ENCODE measurements around the gene LRP10.
A peak's percentile ranks its signal among the peaks of the same experiment; 100 is the strongest.

The LRP10 gene

DNA sequence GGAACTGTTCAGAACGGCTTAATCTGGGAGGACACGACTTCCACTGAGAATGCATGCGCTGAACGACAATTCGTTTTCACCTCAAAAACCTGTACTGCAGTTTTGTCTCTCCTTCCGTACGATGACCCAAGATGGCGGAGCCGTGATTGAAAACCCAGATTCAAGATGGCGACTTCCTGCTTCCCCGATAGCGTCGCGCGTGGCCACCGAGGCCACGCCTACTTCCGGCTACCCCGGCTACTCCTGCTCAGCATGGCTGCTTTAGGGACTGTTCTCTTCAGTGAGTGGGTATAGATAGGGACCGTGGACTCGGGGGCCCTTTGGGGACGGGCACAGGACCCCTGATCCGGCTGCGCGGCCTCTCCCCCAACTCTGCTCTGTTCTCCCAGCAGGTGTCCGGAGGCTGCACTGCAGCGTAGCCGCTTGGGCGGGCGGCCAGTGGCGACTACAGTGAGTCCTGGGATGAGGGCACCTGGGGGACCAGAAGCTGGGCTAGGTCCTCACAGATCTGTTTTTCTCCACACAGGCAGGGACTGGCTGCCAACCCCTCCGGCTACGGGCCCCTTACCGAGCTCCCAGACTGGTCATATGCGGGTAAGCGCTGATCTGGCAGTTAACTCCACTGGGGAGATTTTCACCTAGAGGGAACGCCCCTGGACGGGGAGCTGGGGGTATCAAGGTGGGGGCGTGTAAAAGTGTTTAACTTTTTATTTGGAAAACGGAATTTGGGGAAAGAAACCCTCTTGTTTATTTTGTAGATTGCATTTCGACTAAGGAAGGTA is 41.7 kb upstream of the LRP10 start, which contains the start of gene MRPL52:
Gene MRPL52, plus strand, starts transcription at position 227 of the 782 bp plus-strand sequence. Its CDS starts 26 bp downstream, at position 253.
- TF ChIP-seq FOXP2 (optimal IDR thresholded peaks at IDR 0.05; ENCODE audit: borderline replicate concordance, extremely low read depth, extremely low read length, insufficient read depth), result no peak
- TF ChIP-seq TAF1 (IDR thresholded peaks at IDR 0.05; ENCODE audit: borderline replicate concordance, insufficient read depth, low read length), result peak; percentile 66; the same call in 1 of the 2 replicates
- peak; percentile 83 for TF ChIP-seq POLR2AphosphoS5 (IDR thresholded peaks at IDR 0.05; ENCODE audit: low read depth, low read length)
- no peak for TF ChIP-seq SIN3A (IDR thresholded peaks at IDR 0.05; ENCODE audit: borderline replicate concordance, insufficient read depth, low read length)

GRCh38 chr14:22830443-22831010 is 41.0 kb upstream of the LRP10 start:
- TF ChIP-seq SIN3A (IDR thresholded peaks at IDR 0.05; ENCODE audit: borderline replicate concordance, insufficient read depth, low read length) (no peak), REST (IDR thresholded peaks at IDR 0.05; ENCODE audit: insufficient read depth in 1 of 2, low read depth in 2 of 2, low read length in 2 of 2) (no peak), POLR2AphosphoS5 (IDR thresholded peaks at IDR 0.05; ENCODE audit: low read depth, low read length) (no peak), FOXP2 (optimal IDR thresholded peaks at IDR 0.05; ENCODE audit: borderline replicate concordance, extremely low read depth, extremely low read length, insufficient read depth) (no peak), TAF1 (IDR thresholded peaks at IDR 0.05; ENCODE audit: borderline replicate concordance, insufficient read depth, low read length) (no peak)

DNA sequence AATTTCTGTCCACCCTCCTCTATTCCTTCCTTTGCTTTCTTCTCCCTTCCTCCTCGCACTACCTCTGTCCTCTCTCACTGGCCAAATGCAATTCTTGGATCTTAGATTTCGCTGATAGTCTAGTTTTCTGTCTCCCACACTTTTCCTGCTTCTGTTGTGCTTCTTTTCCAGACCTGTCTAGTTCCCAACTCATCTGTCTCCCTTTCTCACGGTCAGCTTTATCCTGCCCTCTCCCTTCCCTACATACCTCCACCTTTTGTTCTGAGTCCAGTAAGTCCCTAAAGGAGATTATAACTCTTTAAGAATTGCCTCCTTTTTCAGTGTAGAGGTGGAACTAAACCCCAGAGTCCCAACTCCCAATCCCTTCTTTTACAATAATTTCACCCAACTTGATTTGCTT is 36.0 kb upstream of the LRP10 start:
- TF ChIP-seq REST (IDR thresholded peaks at IDR 0.05; ENCODE audit: insufficient read depth in 1 of 2, low read depth in 2 of 2, low read length in 2 of 2), result no peak
- no peak for TF ChIP-seq FOXP2 (optimal IDR thresholded peaks at IDR 0.05; ENCODE audit: borderline replicate concordance, extremely low read depth, extremely low read length, insufficient read depth)
- no peak for TF ChIP-seq POLR2AphosphoS5 (IDR thresholded peaks at IDR 0.05; ENCODE audit: low read depth, low read length)
- TF ChIP-seq TAF1 (IDR thresholded peaks at IDR 0.05; ENCODE audit: borderline replicate concordance, insufficient read depth, low read length), result no peak
- TF ChIP-seq SIN3A (IDR thresholded peaks at IDR 0.05; ENCODE audit: borderline replicate concordance, insufficient read depth, low read length), result no peak

- TF ChIP-seq TAF1 (IDR thresholded peaks at IDR 0.05; ENCODE audit: borderline replicate concordance, insufficient read depth, low read length) (no peak), FOXP2 (optimal IDR thresholded peaks at IDR 0.05; ENCODE audit: borderline replicate concordance, extremely low read depth, extremely low read length, insufficient read depth) (no peak), SIN3A (IDR thresholded peaks at IDR 0.05; ENCODE audit: borderline replicate concordance, insufficient read depth, low read length) (no peak), REST (IDR thresholded peaks at IDR 0.05; ENCODE audit: insufficient read depth in 1 of 2, low read depth in 2 of 2, low read length in 2 of 2) (no peak)
Measured at GRCh38 chr14:22836301-22837113, 35.0 kb upstream of the LRP10 start, which contains the start of gene MMP14. MMP14 (plus strand) TSS chr14:22836585; CDS start chr14:22836818, 233 bp downstream.

DNA sequence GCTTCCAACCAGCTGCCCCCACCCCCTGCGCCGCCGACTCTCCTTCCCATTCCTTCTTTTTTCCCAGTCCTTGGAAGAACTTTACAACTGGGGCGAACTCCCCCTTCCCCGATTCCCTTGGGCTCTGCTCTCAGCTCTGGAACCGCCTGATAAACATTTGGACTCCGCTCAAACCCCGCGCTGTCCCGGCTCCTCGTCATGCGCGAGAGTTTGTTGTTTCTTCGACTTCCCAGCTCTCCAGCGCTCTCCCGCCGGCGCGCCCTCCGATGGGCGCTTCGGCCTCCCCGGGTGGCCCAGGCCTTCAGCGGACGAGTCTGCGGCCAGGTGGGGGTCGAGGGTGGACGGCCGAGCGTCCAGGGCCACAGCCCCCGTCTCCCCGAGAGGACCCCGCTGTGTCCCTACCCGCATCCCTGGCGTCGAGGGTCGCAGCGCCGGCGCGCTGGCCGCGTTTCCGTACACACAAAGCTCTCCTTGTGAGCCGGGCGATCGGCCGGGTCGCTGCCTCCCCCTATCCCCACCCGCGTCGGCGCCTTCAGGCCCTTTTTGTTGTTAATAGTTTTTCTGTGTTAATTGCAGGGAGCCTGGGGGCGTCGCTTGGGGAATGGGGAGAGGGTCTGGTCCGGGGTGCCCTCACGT is 34.3 kb upstream of the LRP10 start:
- TF ChIP-seq FOXP2 (optimal IDR thresholded peaks at IDR 0.05; ENCODE audit: borderline replicate concordance, extremely low read depth, extremely low read length, insufficient read depth) (no peak), POLR2AphosphoS5 (IDR thresholded peaks at IDR 0.05; ENCODE audit: low read depth, low read length) (no peak), SIN3A (IDR thresholded peaks at IDR 0.05; ENCODE audit: borderline replicate concordance, insufficient read depth, low read length) (no peak), REST (IDR thresholded peaks at IDR 0.05; ENCODE audit: insufficient read depth in 1 of 2, low read depth in 2 of 2, low read length in 2 of 2) (no peak), TAF1 (IDR thresholded peaks at IDR 0.05; ENCODE audit: borderline replicate concordance, insufficient read depth, low read length) (no peak)

Data from PFSK-1 (cell line).